GM21381 (cell line): ENCODE results near the gene WFIKKN1.

Experiments
- ATAC-seq: cut with Tn5 transposase; IDR thresholded peaks from one replicate; pipeline ENCODE4 v1.9.1; 2021; ENCODE audit warnings: mild to moderate bottlenecking, moderate library complexity; ENCODE audit not compliant: unreplicated experiment

The WFIKKN1 gene

DNA sequence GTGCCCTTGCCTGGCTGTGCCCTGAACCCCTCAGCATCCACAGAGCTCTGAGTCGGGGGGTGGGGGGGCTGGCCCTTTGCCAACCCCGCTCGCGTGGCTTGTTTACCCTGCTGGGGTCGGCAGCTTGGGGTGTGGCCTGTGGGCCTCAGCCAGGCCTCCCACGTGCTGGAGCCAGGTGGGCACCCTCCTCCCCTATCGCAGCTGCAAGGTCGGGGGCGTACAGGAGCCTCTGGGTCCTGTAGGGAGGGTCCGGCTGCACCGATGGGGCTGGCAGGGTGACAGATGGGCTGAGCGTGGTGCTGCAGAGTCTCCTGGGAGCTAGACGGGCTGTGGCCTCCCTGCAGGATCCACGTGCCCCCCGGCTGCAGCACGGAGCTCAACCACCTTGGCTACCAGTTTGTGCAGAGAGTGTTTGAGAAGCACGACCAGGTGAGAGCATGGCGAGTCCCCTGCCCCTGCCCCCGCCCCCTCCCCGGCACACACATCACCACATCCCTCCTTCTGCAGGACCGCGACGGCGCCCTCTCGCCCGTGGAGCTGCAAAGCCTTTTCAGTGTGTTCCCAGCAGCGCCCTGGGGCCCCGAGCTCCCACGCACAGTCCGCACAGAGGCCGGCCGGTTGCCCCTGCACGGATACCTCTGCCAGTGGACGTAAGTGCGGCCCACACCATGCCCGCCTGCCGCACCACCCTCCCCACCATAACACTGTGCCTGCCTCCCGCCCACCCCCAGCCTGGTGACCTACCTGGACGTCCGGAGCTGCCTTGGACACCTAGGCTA, 40.8 kb downstream of the WFIKKN1 start:
- ATAC-seq, result no peak

- no peak for ATAC-seq
Measured at GRCh38 chr16:672371-672770, 41.6 kb downstream of the WFIKKN1 start.

GRCh38 chr16:672851-673250, 42.1 kb downstream of the WFIKKN1 start:
- no peak for ATAC-seq

DNA sequence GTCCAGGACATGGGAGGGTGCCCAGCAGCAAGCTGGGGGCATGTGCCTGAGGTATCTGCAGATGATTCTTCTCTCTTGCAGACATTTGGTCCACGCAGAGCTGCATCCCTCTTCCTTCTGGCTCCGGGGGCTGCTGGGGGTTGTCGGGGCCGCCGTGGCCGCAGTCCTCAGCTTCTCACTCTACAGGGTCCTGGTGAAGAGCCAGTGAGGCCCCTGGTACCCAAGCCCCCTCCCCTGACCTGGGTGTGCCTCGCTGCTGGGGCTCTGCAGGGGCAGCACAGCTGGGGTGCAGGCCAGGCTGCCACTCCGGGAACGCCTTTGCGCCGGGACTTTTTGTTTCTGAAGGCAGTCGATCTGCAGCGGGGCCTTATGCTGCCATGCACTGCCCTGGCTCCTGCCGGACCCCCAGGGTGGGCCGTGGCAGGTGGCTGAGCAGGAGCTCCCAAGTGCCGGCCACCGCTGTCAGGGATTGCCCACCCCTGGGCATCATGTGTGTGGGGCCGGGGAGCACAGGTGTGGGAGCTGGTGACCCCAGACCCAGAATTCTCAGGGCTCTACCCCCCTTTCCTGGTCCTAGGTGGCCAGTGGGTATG, 42.7 kb downstream of the WFIKKN1 start:
- no peak for ATAC-seq

GRCh38 chr16:674214-674881, 43.6 kb downstream of the WFIKKN1 start:
- ATAC-seq, result no peak

DNA sequence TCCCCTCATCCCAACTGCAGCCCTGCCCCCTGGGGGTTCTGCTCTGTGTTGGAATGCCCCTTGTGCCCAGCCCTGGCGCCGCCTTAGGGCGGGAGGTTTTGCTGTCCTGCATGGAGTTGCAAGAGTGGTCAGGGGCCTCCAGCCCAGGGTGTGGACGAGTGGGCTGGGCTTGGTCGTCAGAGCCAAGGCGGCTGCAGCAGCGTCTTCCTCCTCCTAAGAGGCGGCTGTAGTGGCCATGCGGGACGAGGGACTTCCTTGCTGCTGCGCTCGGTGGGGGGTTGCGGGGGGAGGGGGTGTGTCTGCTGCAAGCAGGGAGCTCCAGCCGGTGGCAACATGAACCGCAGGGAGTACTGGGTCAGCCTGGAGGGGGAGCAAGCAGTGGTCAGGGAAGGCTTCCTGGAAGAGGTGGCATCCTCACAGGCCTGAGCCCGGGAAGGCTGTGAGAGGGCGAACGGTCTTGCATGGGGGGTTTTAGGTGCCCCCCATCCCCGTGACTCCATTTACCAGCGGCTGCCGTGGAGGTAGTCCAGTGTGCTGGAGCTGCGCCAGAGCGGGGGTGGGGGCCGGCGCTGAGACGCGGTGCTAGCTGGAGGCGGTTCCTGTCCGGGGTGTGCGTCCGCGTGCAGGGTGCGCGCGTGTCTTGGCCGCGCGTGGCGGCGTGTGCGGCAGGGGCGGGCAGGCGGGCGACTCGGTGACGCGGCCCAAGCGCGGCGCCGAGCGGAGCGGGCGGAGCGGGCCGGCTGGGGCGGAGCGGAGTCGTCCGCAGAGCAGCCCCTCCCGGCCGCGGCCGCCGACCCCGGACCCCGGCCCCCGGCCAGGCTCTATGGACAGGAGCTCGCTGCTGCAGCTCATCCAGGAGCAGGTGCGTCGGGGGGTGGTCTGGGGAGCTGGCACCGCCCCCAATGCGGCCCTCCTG, 44.4 kb downstream of the WFIKKN1 start, which contains the start of gene RHBDL1:
TSS of gene RHBDL1 (plus strand) at position 704 of the 916 bp plus-strand sequence. CDS start at position 824, 120 bp downstream.
- ATAC-seq, result no peak

- no peak for ATAC-seq
Measured at GRCh38 chr16:675884-676564, 45.2 kb downstream of the WFIKKN1 start.

GRCh38 chr16:676565-676902, 45.7 kb downstream of the WFIKKN1 start:
- ATAC-seq, result no peak

- ATAC-seq, result no peak
Measured at GRCh38 chr16:676913-677312, 46.1 kb downstream of the WFIKKN1 start.

DNA sequence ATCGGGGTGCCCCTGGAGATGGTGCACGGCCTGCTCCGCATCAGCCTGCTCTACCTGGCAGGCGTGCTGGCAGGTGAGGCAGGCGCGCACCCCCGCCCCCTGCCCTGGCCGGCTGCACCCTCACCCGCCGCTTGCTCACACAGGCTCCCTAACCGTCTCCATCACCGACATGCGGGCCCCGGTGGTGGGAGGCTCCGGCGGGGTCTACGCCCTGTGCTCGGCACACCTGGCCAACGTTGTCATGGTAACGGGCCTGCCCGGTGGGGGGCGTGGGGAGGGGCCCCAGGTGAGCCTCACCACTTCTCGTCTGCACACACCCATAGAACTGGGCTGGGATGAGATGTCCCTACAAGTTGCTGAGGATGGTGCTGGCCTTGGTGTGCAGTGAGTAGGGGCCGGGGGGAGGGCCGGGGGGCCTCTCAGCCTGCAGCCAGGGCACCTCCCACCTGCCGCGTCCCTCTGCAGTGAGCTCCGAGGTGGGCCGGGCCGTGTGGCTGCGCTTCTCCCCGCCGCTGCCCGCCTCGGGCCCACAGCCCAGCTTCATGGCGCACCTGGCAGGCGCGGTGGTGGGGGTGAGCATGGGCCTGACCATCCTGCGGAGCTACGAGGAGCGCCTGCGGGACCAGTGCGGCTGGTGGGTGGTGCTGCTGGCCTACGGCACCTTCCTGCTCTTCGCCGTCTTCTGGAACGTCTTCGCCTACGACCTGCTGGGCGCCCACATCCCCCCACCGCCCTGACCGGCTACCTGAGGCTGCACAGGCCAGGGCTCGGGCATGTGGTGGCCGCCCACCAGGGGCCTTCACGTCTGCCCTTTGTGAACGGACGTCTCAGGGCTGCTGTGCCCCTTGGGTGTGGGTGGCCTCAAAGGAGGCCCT, 46.8 kb downstream of the WFIKKN1 start:
- no peak for ATAC-seq

DNA sequence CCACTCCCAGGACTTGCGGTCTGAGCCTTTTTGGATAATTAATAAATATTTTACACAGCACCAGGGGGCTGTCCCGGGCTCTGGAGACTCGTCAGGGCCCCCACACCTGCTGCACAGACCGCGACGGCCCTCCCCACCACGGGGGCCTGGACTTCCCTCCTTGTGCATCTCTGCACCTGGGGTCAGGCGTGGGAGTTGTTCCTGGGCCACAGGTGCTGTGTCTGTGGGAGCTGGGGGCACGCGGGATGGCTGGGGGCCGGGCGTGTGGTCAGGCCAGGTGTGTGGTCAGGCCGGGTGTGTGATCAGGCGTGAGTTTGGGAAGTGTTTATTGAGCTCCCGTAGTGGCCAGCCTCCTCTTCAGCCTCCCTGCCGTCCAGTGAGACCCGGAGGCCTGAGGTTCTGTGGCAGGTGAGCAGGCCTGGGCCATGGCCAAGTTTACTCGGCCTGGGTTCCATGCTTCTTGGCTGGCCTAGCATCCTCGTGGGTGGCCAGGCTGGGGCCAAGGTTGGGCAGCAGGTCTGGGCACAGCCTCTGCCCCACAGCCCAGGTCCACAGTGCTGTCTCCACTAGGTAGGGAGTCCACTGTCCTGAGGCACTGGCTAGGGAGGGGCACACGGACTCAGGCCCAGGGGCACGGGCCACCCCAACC, 47.5 kb downstream of the WFIKKN1 start:
- ATAC-seq, result no peak

- ATAC-seq, result no peak
Measured at GRCh38 chr16:678858-679813, 48.4 kb downstream of the WFIKKN1 start.

DNA sequence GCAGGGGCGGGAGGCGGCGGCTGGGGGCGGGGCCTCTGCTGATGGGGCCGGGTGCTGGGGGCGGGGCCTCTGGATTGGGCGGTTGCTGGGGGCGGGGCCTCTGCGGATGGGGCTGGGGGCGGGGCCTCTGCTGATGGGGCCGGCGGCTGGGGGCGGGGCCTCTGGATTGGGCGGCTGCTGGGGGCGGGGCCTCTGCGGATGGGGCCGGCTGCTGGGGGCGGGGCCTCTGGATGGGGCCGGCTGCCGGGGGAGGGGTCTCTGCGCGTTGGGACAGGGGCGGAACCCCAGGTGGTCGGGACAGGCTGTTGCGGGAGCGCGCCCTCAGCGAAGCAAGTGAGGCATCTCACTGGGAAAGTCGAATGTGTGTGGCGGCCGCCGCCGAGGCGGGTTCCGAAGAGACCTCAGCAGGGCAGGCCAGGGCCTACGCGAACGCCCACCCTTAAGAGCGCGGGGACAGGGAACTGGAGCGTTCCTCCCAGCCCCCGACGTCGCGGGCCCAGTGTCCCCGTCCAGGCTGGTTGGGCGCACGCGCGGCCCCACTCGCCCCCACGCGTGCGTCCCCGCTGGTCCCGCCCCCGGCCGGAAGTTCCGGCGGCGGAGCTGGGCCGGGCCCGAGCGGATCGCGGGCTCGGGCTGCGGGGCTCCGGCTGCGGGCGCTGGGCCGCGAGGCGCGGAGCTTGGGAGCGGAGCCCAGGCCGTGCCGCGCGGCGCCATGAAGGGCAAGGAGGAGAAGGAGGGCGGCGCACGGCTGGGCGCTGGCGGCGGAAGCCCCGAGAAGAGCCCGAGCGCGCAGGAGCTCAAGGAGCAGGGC, 49.2 kb downstream of the WFIKKN1 start, which contains the start of gene STUB1:
TSS of gene STUB1 (plus strand) at position 597 of the 811 bp plus-strand sequence. CDS start at position 713, 116 bp downstream.
- ATAC-seq, result peak; percentile 41

- ATAC-seq, result no peak
Measured at GRCh38 chr16:680625-680945, 49.8 kb downstream of the WFIKKN1 start.

DNA sequence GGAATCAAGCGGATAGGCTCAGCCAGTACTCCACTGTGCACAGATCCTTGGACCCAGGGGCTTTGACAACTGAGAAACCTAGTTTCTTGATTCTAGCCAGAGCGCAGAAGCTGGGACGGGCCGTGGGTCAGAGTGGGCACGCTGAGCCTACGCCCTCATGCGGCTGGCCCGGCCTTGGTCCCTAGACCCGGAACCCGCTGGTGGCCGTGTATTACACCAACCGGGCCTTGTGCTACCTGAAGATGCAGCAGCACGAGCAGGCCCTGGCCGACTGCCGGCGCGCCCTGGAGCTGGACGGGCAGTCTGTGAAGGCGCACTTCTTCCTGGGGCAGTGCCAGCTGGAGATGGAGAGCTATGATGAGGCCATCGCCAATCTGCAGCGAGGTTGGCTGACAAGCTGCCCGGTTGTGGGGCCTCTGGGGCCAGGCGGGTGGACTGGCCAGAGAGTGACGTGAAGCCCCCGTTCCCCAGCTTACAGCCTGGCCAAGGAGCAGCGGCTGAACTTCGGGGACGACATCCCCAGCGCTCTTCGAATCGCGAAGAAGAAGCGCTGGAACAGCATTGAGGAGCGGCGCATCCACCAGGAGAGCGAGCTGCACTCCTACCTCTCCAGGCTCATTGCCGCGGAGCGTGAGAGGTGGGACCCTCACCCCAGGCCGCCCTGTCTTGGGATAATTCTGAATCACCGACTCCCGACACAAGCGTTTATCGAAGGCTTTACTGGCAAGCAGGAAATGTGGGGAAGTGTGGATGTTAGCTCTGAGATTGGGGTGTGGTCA, 50.4 kb downstream of the WFIKKN1 start:
- no peak for ATAC-seq

DNA sequence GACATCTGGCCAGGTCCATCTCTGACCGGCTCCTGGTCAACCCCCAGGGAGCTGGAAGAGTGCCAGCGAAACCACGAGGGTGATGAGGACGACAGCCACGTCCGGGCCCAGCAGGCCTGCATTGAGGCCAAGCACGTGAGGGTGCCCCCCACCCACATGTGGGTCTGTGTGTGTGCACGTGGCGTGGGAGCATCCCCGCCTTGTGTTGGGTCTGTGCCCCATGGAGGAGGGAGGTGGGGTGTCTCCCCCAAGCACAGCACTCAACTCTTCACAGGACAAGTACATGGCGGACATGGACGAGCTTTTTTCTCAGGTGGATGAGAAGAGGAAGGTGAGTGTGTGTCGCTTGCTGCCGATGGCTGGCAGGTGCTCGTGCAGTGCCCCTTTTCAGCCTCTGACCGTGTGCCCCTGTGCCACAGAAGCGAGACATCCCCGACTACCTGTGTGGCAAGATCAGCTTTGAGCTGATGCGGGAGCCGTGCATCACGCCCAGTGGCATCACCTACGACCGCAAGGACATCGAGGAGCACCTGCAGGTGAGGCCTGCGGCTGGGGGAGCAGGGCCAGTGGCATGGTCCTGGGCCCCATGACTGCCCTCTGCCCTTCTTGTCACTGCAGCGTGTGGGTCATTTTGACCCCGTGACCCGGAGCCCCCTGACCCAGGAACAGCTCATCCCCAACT, 51.1 kb downstream of the WFIKKN1 start:
- no peak for ATAC-seq
